Gastroesophageal sphincter (tissue), 3 donors: ENCODE results near the gene ISLR.

ENCODE experiments used
- POLR2A ChIP-seq, 2 donors: fragments of 450-650 bp; IDR thresholded peaks; one replicate each; pipeline ENCODE4 v1.6.1; 2017; ENCODE audit warnings: antibody characterized with exemption in 2 of 2, mild to moderate bottlenecking in 2 of 2, moderate library complexity in 1 of 2
- TF ChIP-seq, protein P1 (sequence below), 4 experiments: fragments of 200-600 bp in 2 of 4; fragments of 450-650 bp in 2 of 4; sonication (generic) in 1 of 4; IDR thresholded peaks; one replicate each; pipeline ENCODE4 v1.5.1; 2017 to 2019; ENCODE audit warnings: antibody characterized with exemption in 4 of 4, mild to moderate bottlenecking in 2 of 4, moderate library complexity in 2 of 4

DNA sequence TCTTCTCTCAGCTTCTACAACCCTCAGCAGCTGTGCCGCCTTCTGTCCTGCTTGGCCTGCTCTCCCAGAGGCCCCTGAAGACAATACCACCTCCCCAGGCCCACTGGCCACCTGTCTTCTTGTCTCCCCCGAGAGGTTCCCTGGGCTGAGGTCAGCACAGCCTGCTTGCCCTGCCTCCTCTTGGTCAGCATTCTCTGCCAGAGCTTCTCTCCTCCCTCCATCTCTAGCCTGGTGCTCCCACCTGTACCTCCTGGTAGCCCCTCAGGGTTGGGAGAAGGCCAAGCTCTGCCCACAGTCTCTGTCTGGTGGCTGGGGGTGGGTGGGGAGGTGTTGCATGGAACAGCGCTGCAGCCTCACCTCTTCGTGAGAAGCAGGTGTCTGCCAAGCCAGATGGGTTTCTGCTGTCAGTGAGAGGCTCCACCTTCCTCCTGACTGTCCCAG is 5.6 kb upstream of the ISLR start:
- TF ChIP-seq, protein P1, sequence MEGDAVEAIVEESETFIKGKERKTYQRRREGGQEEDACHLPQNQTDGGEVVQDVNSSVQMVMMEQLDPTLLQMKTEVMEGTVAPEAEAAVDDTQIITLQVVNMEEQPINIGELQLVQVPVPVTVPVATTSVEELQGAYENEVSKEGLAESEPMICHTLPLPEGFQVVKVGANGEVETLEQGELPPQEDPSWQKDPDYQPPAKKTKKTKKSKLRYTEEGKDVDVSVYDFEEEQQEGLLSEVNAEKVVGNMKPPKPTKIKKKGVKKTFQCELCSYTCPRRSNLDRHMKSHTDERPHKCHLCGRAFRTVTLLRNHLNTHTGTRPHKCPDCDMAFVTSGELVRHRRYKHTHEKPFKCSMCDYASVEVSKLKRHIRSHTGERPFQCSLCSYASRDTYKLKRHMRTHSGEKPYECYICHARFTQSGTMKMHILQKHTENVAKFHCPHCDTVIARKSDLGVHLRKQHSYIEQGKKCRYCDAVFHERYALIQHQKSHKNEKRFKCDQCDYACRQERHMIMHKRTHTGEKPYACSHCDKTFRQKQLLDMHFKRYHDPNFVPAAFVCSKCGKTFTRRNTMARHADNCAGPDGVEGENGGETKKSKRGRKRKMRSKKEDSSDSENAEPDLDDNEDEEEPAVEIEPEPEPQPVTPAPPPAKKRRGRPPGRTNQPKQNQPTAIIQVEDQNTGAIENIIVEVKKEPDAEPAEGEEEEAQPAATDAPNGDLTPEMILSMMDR (IDR thresholded peaks at IDR 0.05) = no peak
- no peak for TF ChIP-seq POLR2A (IDR thresholded peaks at IDR 0.05)
